GM15510 (cell line): ENCODE measurements around the gene POLR1D.
A peak's percentile ranks its signal among the peaks of the same experiment; 100 is the strongest.

Experiments used
- POLR2A ChIP-seq: IDR thresholded peaks from 3 replicates; pipeline ENCODE4 v1.6.1; 2011; ENCODE audit warnings: borderline replicate concordance; ENCODE audit not compliant: insufficient read length; ENCODE audit errors: extremely low read depth

Gene POLR1D, protein sequence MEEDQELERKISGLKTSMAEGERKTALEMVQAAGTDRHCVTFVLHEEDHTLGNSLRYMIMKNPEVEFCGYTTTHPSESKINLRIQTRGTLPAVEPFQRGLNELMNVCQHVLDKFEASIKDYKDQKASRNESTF

DNA sequence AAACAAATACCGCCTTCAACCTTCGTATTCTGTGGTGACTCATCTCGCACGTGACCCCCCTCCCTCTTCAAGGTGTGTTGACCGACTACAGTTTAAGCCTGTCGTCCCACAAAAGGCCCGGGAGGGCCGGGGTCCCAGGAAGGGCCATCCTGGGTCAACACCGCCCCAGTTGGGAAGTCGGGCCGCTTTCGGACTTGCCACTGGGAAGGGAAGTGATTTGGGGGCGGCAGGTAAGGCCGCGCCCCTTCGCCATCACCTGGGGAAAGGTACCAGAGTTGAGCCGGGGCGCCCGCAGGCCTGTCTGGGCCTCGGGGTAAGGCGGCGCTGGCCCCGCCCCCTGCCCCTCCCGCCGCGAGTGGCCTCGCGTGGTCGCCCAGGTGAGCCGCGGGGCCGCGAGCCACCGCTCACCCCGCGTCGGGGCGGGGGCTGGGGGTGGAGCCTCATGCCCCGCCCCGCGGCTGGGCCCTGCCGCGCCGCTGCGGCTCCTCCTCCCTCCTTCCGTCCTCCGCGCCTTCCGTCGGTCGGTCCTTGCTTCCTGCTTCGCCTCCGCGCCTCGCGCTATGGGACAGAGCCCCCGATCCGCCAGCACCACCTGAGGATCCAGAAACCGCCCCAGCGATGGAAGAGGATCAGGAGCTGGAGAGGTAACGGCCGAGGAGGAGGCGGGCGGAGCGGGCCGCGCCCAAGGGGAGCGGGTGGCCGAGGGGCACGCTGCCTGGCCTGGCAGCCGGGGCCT is at the start of gene POLR1D:
POLR1D (plus strand) TSS at position 527 of the 736 bp plus-strand sequence; CDS start at position 619, 92 bp downstream.
- peak; percentile 90 for TF ChIP-seq POLR2A

DNA sequence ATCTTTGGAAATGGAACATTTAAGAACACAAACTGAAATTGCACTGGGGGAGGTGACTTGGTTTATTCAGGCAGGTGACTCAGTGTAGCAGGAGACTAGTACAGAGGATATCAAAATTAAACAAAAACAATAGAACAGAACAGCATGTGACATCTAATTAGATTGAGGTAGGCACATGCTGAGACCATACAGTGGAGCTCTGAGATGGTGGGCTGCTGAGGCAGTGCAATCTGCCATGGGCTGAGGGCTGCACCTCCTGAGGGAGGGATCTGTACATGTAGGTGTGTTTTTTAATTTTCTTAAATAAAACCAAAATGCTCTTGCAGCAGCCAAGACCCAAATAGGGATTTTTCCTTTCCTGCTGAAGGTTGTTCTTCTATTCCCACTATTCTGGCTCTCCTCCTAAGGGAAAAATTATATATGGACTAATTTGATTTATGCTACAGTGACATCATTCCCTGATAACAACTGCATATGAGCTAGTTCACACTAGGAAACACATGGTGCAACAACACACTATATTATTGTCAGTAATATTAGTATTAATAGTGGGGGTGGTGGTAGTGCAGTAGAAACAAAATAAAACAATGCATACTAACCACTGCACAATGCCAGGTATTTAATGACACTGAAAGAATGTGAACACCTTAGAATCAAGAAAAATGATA is 49.3 kb upstream of the POLR1D start:
- no peak for TF ChIP-seq POLR2A

DNA sequence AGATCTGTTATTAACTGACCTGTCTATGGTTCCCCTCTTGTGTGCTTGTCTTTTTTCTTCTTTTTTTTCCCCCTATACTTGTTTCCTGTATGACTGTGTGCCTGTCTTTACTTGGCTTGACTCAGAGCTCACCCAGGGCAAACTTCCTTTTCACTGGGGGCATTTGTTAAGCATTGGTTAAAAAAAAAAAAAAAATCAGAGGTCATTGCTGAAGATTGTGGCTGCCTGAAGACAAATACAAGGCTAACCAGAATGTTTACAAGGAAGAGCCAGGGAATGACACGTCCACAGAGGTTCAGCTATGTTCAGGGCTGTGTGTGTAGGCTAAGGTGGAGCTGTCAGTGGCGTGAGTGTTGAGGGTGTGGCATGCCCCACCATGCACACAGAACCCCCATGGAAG is 48.4 kb upstream of the POLR1D start:
- TF ChIP-seq POLR2A, result no peak

DNA sequence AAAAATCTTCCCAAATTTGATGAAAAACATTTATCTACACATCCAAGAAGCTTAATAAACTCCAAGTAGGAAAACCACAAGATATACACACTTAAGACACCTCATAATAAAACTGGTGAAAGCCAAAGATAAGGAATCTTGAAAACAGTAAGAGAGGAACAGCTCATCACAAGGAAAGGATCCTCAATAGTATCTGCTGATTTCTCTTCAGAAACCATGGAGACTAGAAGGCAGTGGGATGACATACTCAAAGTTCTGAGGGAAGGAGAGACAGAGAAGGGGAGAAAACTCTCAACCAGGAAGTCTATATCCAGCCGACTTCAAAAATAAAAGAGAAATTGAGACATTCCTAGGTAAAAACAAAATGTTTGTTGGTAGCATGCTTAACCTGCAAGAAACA is 47.0 kb upstream of the POLR1D start:
- TF ChIP-seq POLR2A, result no peak

DNA sequence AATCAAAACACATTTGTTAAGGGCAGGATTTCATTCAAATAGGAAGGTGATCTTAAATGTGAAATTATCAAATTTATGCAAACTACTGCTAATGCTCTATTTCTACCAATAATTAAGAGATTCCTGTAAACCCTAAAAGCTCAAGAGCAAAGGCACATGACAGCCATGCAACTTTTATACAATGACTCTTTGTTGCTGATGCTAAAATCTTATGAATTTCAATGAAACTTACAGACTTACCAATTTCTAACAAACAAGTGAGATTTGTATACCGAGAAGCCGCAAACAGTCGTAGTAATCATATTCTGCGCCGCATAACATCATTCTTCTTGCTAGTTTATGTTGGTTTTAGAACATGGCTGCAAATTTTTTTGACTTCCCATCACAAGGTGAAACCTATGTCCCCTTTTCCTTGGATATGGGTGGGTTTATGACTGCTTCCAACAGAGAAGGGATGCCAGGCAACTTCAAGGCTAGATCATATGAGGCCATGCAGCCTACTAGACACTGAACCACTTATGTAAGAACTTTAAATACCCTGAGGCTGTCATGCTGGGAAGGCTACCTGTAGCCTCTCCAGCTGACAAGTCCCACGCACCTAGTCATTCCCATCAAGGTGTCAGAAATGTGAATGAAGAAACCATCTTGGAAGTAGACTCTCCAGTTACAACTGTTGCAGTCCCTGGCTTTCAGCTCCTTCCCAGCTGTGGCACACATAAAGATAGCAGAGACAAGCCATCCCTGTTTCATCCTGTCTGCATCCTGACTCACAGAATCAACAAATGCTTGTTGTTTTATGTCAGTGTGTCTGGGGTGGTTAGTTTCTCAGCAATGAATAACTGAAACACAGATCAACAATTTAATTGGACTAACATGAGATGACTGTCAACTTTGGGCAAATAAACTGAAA is 43.3 kb upstream of the POLR1D start:
- TF ChIP-seq POLR2A, result no peak

DNA sequence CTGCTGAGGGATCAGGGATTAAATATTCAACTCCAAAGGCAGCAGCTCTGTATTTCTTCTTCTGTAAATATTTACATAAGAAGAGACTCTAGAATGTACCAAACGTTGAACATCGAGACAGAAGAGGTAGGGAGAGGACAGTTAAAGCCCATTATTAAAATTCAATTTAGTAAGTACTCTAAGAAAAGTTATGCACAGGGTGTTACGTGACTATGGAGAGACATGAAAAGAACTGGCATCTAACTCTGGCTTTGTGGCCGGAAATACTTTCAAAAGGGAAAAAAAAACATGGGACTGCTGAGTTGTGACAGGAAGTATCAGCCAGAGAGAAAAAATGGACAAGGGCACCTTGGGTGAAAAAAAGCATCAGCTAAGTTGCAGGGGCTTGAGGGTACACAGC is 38.0 kb upstream of the POLR1D start:
- TF ChIP-seq POLR2A, result no peak

DNA sequence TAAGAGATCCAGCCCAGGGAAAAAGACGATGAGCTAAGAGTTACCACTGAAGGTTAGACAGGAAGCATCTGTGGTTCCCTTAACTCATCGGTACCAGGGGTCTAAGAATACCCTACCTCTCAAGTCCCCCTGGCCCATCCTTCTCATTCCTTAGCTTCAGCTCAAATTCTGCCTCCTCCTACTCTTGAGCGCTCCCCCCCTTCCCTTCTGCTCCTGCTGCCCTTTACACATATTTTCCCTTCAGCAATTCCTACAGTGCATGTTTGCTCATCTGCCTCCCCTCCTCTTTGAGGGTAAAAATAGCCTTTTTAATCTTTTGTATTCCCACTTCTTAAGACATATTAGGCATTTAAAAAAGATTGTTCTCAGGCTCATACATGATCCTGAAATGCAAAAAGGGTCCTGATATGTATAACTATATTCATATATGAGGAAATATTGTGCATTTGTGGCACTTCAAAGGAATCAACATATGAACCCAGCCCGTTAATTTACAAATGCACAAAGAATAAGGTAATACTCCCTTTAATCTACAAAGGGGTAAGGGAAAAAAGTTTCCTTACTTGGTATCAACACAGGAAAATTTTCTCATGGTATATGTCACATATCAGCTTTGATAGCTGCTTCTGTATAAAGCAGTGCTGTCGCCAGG is 34.5 kb upstream of the POLR1D start:
- TF ChIP-seq POLR2A, result no peak

DNA sequence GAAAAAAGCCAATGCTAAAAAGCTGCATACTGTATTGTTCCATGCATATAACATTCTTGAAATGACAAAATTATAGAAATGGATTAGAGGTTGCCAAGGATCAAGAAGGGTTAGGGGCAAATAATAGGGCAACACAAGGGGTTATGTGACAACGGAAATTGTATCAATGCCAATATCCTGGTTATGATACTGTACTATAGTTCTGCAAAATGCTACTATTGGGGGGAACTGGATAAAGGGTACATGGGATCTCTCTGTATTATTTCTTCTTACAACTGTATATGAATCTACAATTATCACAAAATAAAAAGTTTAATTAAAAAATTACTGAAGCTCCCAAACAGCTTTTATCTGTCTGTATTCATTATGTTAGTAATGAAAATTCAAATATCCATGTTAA is 33.3 kb upstream of the POLR1D start:
- TF ChIP-seq POLR2A, result no peak

DNA sequence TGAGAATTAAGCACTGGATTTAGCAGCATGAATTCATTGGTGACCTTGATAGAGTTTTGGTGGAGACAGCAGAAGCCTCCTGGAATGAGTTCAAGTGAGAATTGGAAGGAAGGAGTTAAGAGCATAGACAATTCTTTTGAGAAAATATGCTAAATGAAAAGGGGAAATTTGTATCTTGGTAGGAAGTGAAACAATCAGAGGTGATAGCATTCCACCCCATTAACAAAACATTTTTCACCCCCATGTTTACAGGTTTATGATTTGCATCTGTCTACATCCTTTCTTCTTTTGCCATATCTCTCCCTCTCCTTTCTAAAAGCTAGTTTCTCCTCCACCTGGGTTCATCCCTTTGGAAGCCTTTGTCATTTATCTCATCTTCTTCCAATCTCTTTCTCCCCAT is 28.8 kb upstream of the POLR1D start:
- TF ChIP-seq POLR2A, result no peak

DNA sequence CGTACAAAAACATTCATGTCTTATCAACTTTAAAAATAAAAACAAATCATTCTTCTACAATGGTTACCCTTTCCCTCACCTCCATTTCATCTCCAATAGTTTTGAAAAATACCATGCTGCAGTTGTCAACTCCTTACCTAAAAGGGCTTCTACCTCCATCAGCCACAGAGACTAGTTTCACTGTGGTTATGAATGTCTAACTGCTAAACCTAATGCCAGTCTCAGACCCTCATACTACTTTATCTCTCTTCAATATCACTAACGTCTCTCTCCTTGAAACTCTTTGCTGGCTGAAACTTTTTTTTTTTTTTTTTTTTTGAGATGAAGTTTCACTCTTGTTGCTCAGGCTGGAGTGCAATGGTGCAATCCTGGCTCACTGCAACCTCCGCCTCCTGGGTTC is 28.4 kb upstream of the POLR1D start:
- no peak for TF ChIP-seq POLR2A

DNA sequence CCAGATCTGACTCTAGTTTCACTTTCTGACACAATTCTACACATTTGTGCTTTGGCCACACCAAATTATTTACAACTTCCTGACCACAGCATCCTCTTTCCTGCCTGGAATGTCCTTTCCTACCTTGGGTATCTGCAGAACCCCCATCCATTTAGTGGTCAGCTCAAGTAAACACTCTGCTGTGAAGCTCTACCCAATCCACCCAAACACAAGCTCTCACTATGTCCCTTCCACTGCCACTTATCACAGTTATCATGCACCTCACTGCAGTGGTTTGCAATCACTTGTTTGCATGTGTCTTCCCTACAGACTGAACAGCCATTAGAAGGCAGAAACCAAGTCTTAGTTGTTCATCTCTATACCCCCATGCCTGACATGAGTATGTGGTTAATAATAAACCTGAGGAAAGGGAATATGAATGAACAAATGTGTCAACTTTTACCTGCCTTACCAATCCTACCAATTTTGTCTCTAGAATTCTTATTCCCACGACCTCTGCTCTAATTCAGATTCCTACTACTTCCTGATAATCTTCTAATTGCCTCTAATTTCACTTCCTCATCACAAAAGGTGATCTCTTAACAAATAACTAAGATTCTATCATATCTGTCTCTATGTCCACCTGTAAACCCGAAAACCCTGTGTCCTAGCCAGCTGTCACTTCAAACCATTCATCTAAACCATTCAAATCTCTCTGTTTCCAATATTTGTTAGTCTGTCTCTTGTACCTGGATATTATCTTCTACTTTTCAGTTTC is 26.5 kb upstream of the POLR1D start:
- no peak for TF ChIP-seq POLR2A

DNA sequence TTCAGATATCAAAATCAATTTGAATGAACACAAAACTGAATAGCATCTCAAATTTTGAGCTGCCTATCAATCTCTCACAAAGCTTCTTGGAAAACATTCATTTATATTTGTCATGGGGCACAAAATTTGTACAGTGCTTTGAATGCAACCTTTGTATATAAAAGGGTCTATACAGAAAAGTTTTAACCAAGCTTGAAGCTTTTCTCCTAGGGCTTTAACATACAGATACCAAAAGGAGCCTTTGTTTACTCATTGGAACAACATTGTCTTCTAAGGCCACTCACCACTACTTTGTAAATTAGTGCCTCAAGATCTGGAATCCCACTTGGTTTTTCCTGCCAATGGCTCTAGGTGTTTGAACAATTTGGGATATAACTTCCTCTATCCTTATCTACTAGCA is 22.6 kb upstream of the POLR1D start:
- TF ChIP-seq POLR2A, result no peak

DNA sequence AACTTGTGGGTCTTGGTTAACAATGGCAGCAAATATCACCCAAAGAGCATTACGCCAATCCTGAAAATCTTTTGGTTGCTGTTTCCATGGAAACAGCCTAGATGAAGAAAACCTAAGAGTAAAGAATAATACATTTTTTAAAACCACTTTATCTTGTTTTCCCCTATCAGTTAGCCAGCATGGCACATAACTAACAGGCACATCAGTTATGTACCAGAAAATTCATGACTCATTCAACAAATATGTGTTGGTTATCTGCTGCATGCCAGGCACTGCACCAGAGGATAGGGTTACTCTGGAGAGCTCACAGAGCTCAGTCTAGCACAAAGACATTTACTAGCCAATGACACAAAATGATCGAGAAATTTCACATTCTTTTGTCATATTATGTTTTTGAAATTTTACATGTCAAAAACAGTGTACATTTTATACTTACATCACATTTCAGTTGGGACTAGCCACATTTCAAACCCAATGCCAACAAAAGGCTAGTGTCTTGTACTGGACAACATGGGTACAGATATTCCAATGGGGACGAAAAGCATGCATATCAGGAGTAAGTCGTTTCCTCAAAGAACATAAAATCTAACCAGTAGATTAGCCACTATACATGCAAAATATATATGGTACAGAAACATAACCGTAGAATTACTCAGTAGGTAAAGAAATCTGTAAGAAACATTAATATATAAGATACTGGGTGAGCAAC is 21.7 kb upstream of the POLR1D start:
- no peak for TF ChIP-seq POLR2A

DNA sequence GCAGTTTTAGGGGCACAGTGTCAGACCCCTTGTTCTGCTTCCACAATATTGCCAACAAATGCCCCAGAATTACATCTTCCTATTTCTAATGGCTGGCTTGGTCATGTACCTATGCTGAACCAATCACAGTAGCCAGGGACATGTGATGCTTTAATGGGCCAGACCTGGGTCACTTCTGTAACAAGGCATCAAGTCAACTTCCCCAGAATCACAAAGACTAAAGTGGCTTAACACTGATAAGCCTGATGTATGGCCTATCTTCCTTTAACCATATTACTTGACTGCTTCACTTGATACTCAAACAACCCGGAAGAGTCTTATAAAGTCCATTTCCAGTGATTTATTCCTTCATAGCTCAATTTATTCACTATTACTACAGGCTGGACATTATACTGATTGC is 21.0 kb upstream of the POLR1D start:
- TF ChIP-seq POLR2A, result no peak

DNA sequence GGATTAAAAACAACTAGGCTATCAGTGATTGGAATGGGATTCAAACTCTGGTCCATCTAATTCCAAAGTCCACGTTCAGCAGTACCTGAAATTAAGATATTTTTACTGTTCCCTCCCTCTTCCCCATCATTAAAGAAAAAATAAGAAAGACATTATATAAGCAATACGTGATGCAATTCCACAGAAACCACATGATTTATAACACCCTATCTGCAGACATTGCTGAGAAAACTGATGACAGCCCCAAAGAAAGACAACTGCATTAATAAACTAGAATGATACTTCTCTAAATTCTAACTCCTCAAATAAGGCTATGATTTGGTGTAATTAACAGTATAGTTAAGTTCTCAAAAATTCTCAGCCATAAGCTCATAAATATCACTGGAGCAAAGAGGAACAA is 20.5 kb upstream of the POLR1D start:
- TF ChIP-seq POLR2A, result no peak
